GM20431 (cell line): ENCODE results near the gene GPR160.

Experiments used
- in situ Hi-C: fragments of 300-500 bp; cut with MseI, MboI; formaldehyde crosslinking; loops from one replicate; pipeline ENCODE4 v1.15.0; 2020; ENCODE audit warnings: low sequenced_read_pairs; ENCODE audit not compliant: unreplicated experiment

Gene GPR160

DNA sequence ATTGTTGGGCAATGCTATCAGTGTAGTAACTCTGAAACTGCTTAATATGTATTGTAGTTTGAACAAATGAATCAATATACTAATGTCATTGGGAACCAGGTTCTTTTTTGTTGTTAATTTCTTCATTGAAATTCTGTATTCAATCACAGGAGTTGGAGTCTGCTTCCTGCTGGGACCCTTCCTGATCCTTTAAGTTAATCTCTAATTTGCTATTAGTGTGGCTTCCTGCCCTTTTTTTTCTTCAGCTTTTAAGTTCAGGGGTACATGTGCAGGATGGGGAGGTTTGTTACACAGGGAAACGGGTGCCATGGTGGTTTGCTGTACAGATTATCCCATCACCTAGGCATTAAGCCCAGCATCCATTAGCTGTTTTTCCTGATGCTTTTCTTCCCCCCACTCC, 21.7 kb downstream of the GPR160 start:
- in situ Hi-C loops: no loop called here

DNA sequence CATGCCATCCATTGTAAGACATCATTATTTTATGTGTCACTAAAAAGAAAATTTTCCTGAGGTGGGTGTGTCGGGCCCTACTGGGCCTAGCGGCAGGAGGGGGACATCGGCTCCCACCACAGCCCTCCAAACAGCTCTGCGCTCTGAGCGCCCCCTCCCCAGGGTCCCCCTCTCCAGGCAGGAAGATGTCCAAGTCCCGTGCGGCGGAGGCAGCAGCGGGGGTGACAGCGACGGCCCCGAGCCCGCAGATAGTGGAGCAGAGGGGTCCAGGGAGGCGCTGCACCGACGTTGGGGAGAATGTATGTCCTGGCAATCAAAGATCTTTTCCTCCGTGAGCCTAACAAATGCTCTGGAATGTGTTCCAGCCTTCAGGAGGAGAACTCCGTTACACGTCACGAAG, 24.3 kb downstream of the GPR160 start:
- in situ Hi-C loops: no loop called here

DNA sequence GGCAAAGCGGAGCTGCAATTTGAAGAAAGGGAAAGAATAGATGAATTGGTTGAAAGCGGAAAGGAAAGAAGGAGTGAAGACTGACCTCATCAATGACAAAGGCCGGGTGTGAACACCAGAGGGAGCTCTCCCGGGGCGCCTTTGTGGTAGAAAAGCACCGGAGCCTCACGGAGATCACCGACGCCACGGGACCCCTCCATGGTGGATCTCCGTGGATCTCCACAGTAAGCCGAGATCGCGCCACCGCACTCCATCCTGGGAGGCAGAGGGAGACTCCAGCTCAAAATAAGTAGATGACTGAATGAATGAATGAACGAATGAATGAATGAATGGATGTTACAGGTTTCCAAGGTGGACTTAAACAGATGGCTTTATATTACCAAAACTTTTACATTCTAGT, 25.0 kb downstream of the GPR160 start:
- in situ Hi-C loops: no loop called here

DNA sequence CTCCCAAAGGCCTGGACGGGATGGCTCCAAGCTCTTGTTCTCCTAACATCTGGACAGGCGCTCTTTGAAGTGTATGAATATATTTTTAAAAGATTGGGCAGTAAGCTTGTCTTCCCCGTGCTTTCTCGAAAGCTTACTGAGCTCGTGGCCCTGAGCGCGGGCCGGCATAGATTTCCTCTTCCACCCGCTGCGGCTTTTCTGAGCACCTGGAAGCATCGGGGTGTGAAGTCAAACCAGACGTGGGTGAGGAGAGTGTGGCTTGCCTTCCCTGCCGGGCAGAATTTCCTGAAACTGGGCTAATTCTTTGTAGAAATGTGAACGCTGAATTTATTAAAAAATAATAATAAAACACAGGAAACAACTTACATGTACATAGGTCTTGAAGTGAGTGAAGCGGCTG, 25.9 kb downstream of the GPR160 start:
- in situ Hi-C loops: no loop called here

DNA sequence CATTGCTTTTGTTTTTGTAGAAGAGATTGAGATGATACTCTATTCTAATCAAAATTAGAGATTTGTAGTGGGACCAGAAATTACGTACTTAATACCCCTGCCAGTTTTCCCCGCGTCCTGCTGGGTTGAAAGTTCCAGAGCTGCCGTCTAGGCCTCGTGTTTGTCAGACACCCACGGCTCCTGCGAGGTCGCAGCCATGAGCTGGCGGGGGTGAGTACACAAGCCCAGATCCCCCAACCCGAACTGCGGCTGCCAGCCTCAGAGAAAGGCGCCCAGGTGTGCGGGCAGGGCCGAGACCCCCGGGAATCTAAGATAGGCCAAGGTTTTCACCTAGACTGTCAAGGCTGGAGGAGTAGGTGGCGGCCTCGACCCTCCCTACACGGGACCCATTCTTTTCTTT, 26.3 kb downstream of the GPR160 start:
- in situ Hi-C loops: no loop called here

DNA sequence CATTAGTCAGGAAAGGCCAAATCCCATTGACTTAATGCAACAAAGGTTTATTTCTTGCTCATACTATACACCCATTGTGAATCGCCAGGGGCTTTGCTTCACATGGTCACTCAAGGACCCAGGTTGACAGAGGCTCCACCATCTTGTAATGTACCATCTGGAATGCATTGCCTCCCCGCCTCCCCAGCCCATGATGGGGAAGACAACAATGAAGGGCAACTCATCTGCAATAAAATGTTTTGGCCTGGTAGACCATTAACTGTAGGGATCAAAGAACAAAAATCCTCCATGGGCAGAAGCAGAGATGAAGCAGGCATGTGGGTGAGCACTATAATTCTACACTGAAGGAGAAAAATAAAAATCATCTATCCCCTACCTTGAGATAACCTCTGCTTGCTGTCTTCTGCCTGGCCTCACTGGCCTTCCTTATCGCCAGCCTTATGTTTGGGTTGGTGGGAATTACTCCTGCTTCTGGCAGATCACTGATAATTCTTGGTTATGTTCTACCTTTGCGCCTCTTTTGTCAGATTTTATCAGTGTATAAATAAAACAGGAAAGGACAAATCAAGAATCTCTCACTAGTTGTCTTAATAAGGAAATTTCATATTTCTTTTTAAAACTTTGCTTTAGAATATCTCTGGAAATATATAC, 37.8 kb downstream of the GPR160 start:
- in situ Hi-C loops: no loop called here

DNA sequence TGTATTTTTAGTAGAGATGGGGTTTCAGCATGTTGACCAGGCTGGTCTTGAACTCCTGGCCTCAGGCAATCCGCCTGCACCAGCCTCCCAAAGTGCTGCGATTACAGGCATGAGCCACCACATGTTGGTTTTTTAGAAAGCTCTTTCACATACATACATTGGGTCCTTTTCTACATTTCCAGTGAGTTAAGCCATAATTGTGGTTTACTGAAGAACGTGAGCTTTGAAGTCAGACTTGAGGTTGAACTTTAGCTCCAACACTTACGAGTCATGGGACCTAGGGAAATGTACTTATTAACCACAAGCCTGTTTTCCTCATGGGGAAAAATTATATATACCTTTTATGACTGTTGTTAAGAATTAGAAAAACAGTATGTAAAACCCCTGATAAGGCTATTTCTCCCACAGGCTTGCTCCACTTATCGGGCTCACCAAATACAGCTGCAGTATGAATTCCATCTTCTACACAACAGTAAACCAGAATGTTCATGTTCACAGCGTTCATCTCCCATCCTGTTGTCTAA, 39.0 kb downstream of the GPR160 start:
- in situ Hi-C loops: no loop called here

DNA sequence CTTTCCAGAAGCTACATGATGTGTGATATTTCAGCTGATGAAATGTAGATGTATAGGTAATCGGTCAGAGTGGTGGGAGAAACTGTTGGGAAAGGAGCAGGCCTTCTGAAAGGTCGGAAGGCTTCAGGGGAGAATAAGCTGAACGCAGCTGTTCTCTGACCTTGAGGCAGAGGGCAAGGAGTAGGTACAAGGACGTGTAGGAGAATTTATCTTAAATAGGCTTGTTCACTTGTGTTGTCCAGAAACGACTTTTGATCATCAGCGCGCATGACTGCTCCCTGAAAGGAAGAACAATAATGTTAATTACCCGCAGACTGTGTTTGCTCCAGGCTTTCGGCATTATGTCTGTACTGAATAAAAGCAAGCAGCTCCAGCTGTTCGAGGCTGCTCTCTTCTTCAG, 39.6 kb downstream of the GPR160 start:
- in situ Hi-C loops: no loop called here

DNA sequence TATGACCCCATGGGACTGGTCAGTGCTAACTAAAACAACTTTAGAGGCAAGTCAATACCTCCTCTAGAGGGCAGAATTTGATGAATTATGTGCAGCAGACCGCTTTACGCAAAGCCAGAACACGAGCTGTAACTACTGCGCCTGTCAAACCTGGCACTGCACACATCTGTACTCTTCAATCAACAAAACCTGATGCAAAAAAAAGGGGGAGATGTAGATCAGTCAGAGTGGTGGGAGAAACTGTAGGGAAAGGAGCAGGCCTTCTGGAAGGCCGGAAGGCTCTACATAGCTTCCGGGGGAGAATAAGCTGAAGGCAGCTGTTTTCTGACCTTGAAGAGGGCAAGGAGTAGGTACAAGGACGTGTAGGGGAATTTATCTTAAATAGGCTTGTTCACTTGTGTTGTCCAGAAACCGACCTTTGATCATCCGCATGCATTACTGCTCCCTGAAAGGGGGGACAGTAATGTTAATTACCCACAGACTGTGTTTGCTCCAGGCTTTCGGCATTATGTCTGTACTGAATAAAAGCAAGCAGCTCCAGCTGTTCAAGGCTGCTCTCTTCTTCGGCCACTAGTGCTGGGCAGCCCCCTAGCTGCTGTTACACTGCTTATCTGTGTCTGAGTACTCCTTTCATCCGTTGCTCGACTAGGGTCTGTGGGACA, 41.0 kb downstream of the GPR160 start:
- in situ Hi-C loops: no loop called here

DNA sequence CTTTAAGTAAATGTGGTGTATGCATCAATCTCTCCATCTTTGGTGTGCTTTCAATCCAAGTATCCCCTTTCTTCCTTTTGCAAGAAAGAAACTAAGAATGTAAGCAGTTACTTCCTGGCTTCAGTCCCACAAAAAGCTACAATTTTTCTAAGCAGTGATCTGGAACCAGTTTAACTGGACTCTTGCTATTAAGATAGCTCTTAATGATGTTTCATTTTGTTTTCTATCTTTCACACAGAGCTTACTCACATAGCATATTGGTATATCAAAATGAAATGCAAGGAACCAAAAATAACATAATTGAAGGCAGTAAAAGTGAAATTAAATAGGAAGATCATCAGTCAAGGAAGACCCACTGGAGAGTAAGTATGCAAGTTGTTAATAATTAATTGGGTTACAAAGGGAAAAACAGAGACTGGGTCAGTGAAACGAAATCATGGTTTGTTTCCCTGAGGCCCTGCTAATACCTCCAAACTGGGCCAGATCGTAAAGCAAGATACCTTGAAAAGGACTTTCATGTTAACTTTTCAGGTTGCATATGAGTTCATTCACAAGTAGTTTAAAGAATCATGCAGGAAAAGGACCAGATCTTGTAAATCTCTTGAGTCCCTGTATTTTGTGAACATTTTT, 41.9 kb downstream of the GPR160 start:
- in situ Hi-C loops: no loop called here

DNA sequence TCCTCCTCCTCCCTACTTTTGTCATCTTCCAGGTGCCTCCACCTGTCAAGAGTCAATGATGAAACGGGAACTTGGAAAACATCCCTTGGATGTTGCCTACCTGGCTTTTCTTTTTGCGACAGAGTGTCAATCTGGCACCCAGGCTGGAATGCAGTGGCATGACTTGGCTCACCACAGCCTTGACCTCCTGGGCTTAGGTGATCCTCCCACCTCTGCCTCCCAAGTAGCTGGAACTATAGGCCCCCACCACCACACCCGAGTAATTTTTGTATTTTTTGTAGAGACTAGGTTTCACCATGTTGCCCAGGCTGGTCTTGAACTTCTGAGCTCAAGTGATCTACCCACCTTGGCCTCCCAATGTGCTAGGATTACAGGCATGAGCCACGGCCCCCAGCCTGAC, 42.8 kb downstream of the GPR160 start:
- in situ Hi-C loops: no loop called here

DNA sequence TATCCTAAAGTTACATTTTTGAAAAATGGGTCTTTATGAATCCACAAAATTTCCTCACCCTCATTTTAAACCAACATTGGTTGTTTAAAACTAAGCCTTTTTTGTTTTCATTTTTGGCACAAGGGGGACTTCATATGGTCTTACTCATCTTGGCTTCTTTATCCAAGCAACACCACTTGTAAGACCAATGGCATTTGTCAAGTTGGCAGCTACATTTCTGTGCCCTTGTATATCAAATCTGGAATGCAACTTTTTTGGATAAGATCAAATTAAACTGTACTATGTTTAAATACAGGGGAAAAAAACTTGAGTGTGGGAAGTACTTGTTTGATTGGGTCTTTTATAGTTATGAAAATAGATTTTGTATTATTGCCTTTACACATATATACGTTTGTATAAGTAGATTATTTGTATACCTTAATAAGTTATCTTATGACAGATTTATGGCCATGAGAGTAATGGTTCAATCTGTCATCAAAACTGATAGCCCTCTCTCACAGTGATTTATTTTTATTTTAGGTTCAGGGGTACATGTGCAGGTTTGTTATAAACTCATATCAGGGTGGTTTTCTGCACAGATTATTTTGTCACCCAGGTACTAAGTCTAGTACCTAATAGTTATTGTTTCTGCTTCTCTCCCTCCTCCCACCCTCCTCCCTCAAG, 43.4 kb downstream of the GPR160 start:
- in situ Hi-C loops: no loop called here

DNA sequence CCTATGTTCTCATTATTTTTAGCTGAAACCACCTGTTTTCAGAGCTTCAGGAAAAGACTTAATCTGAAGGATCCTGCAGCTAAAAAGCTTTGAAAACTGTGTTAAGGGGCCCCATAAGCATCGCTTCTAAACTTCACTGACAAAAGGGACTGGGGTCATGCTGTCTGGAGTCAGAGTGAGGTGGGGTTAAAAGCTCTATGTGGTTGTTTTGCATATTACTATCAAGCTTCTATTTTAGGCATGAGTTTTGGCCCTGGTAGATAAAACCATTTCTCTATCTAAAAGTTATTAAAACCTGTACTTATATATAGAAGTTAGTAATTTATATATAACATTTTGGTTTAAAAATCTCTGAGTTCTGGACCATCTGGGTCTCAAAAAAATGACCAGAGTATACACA, 45.5 kb downstream of the GPR160 start:
- in situ Hi-C loops: no loop called here

DNA sequence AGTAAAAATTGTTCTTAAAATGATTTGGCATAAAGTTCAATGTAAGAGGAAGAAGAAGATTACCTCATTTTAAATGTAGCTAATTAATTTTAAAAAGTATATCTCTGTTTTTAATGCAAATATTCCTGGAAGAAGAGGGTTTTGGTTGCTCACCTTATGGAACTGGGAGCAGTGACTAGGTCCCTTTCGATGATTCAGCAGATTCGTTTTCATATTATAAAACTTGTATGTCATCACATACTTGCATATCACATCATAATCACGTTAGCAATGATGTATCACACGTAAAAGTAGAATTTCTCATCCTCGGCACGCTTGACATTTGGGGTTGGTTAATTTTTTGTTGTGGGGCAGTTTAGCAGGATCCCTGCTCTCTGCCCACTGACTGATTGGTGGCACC, 47.6 kb downstream of the GPR160 start:
- in situ Hi-C loops: no loop called here

DNA sequence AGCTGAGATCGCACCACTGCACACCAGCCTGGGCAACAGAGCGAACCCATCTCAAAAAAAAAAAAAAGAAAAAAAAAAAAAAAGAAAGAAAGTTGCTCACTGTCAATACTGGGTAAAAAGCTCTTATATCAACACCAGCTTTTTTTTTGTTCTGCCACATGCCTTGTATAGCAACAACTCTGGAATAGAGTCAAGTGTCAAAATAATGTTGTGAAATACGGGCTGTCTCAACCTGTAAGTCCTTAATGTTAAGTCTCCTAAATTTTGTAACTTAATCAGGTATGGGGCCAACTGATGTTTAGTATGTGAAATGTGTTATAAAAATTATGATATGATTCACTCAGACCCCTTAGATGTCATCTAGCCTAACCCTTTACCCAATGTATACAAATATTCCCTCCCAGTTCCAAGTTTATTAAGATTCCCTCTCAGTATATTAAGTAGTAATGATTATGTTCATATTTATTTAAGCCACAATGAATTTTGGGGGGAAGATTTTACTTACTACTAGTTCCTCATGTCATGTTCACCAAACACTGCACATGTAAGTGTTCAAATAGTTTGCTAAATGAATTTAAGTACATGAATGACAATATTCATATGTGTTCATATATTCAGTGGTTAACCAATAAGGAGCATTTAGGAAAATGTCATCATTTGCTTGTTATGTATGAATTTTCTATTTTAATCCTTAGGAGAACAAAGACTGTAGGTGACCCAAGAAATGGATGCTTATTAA, 52.2 kb downstream of the GPR160 start:
- in situ Hi-C loops: no loop called here

DNA sequence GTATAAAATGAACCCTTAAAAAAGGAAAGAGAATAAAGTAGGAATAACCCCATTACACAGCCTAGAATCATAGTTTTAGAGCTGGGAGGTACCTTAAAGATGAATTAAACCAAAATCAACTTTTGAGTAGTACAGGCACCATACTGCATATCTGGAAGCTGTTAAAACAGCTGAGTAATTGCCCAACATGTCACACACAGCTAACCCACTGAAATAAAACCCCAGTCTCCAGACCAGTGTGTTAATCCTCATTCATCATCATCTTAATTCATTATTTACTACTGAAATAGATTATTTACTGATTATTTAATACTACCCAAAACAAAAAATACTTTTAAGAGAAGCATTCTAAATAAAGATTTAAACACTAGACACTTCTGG, 52.8 kb downstream of the GPR160 start:
- in situ Hi-C loops: no loop called here

DNA sequence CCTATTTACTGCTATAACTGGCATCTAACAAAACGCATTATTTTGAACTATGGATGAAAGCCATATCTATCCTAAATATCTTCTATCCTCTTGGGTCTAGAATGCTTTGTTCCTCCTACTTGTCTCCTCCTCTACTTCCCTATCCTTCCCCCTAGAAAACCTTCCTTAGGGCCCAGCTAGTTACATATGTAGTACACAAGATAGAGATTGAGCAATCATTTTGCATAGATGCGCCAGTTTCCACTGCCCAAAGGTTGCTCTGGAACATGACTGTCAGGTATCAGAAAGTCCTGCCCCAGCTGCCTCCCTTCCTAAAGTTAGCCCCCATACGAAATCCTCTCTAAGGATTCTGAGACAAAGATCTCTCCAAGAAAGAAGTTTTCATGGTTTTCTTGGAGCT, 55.1 kb downstream of the GPR160 start:
- in situ Hi-C loops: no loop called here

DNA sequence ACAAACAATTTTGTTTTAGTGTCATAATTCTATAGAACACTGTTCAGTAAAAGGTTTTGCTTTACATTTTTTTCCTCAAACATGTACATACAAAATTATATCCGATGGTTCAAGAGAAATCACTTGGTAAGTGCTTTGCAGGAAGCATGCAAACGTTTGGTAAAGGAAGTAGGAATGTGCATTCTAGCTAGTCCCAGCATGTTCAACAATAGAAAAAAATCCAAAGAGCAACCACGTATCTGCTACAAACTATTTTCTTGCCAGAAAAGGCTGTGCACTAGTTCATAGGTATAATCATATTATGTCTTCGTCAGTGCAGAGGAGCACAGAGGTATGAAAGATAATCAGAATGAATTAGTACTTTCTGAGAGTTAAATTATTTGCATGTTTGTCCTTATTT, 58.0 kb downstream of the GPR160 start:
- in situ Hi-C loops: no loop called here

DNA sequence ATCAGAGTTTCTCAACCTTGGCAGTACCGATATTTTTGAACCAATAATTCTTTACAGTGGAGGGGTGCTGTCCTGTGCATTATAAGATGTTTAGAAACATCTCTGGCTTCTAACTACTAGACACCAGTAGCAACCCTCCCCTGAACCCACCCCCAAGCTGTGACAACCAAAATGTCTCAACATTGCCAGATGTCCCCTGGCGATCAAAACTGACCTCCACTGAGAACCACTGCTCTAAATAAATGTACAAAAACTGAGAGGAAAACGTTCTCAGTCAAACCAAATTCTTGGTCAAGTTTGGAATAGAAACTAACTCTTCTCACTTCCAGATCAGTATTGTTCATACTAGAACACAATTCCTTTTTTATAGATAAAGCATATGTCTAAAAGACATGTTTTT, 58.5 kb downstream of the GPR160 start:
- in situ Hi-C loops: no loop called here

DNA sequence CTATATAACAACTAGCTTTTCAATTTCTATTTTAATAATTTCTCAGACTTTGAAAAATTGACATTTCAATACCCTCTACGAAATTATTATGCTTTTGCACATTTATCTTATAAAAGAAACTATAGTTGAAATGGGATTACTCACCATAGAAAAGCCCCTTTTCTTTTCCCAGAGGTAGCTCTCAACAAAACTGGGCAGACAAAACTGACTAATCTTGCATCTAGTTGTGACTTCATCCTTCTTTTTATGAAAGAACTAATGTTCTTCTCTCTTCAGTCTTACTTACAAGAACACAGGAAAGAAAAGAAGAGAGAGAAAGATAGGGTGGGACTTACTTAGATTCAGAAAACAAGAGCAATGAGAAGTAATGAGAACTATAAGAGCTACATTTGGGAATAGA, 61.0 kb downstream of the GPR160 start:
- in situ Hi-C loops: no loop called here
